Activated CD4-positive, alpha-beta T cell treated with anti-CD3 and anti-CD28 coated beads, Interleukin-2, amount 50 U/mL, for 48 hours (primary cell): ENCODE results near the gene EML4.

Experiments
- DNase-seq, 2 experiments: peaks; one replicate each; pipeline ENCODE4 v3.0.0-alpha.2; 2020

Gene EML4

DNA sequence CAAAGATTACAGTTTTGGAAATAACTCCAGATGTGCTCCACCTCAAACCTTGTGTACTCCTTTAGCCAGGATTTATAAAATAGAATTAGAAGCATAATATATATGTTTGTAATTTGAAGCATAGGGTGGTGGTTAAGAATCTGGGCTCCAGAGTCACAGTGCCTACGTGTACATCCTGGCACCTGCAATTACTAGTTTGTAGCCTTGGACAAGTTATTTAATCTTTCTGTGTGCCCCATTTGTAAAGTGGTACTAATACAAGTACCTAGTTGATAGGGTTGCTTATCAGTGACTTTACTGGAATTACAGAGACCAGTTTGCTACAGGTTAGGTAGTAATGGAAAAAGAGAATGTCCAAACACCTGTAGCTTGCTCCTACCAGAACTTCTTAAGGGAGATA, 28.6 kb downstream of the EML4 start:
- no peak for DNase-seq

DNA sequence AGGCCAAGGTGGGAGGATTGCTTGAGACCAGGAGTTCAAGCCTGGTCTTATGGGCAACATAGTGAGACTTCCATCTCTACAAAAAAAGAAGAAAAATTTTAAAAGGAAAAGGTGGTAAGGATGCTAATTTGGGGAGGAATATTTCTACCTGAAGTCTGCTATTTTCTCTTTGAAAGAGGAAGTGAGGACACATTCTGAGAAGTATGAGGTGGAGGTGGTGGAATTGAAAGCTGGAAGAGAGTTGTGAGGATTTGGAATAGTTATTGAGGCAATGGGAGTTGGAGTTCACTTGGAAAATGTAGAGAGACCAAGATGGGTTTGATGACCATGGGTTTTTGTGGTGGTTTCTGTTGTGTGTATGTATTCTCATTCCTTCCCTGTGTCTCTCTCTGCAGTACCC, 29.3 kb downstream of the EML4 start:
- no peak for DNase-seq

DNA sequence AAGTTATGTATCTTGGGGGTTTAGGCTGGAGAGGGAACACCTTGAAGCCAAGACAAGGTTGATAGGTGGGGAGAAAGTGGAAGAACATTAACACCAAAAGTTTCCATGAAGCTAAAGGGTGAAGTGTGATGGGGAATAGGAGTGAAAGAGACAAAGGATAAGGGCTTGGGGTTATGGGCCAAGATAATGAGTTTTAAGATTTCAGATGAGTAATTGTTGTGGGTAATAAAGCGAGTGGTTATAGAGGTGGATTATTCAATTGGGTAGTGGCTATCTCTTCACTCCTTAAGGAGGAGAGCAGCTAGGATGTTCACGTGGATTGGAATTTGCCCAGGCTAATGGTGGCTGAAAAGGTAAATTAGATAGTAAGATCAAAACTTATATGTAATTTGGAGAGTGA, 29.8 kb downstream of the EML4 start:
- DNase-seq, result no peak

DNA sequence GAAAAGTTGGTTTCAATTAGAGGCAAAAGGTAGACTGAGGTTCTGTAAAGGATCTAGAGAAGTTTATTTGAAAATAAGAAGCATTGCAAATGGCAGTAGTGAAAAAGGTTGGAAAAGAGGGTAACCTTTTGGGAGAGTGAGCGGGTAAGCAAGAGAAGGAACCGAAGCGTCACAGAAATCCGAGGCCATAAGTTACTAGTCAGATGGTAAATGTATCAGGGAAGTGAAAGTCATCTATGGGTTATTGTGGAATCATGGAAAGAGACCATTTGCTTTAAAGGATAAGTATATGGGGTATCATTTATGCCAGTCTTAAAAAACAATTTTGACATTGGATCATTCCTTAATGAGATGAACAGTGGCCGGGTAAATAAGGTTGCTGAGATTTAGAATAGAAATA, 30.5 kb downstream of the EML4 start:
- DNase-seq, result no peak

DNA sequence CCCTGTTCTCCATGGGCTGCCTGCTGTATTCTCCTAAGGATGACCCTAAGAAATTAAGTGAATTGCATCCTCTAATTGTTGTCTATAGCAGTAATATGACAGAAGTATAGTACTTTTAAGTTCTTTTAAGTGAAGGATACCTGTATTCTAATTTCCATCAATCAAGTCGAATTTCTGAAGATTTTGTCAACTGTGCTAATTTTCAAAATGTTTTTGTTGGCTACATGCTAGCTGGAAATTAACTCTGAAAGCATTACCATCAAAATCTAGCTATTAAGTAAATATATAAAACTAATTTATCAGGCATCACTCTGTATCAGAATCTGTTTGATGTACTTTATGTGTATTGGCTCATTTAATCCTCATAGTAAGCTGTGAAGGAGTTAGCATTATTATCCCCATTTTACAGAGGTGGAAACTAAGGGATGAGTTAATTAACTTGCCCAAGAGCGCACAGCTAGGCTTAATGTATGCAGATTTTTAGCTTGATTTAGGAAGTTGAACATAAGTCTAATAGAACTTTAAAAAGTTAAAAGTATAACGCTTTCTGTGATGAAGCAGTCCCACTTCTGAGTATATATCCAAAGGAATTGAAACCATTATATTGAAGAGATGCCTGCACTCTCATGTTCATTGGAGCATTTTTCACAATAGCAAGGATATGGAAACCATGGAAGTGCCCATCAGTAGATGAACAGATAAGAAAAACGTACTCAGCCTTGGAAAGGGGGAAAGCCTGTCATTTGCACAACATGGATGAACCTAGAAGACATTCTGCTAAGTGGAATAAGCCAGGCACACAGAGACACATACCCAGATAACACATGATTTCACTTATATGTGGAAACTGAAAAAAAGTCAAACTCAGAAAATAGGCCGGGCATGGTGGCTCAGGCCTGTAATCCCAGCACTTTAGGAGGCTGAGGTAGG, 32.0 kb downstream of the EML4 start:
- DNase-seq, result no peak

DNA sequence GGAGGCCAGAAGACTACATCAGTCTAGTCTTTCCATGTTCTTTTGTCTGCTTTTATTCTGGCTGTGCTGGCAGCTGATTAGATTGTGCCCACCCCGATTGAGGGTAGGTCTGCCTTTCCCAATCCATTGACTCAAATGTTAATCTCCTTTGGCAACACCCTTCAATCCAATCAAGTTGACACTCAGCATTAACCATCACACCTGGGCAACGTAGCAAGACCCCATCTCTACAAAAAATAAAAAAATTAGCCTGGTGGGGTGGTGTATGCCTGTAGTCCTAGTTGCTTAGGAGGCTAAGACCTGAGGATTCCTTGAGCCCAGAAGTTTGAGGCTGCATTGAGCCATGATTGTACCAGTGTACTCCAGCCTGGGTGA, 33.5 kb downstream of the EML4 start:
- DNase-seq, result no peak

DNA sequence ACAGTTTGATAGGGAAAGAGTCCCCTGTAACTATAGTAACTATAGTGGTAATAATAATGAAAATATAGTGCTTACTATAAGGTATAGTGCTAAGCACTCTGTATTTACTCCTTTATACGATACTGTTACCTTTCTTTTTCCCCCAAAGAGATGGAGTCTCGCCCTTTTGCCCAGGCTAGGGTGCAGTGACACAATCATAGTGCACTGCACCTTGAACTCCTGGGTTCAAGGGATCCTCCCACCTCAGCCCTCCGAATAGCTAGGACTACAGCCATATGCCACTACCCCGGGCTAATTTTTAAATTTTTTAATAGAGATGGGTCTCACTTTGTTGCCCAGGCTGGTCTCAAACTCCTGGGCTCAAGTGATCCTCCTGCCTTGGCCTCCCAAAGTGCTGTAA, 34.6 kb downstream of the EML4 start:
- no peak for DNase-seq

DNA sequence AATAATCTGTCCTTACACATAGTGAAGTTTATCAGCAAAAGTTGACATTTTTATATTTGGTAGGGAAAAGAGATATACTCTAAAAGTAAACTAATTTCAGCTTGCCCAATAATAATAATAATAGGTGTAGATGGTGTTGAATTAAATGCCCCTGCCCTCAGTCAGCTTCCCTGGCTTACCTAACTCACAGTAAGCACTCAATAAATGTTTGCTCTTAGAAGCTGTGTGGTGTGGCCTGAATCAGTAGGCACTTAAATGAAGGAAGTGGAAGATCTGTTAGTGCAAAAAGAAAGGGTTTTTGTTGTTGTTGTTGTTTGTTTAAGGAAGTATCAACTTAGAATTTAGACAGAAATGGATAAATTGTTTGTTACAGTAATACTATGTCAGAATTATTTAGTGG, 36.2 kb downstream of the EML4 start:
- no peak for DNase-seq

DNA sequence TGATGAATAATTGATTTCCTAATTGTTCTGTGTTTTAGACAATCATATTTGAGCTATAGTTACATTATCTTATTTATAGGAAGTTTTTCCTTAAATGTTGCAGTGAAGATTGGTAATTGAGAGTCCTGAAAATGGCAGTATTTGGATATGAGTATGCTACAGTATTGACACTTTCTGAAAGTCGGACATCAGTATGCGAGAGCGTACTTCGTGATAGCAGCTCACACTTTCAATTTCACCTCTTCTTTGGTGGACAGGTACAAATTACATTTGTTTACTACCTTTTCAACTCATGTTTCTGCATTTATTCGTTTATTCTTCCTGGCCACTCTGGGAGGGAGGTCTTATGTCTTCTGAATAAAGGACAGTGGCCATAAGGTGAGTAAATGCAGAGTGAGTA, 38.7 kb downstream of the EML4 start:
- no peak for DNase-seq

DNA sequence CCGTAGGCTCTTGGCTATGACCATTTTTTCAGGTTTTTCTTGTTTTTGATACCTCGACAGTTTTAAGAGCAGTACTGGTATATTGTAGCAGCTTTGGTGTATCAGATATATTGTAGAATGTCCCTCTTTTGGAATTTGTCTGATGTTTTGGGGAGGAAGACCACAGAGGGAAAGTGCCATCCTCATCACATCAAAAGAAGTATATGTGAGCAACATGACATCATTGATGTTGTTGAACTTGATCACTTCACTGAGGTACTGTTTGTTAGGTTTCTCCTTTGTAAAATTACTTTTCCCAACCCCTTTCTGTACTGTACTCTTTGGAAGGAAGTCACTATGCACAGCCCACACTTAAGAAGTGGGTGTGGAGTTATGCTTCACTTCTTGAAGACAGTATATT, 41.0 kb downstream of the EML4 start:
- DNase-seq, result no peak

DNA sequence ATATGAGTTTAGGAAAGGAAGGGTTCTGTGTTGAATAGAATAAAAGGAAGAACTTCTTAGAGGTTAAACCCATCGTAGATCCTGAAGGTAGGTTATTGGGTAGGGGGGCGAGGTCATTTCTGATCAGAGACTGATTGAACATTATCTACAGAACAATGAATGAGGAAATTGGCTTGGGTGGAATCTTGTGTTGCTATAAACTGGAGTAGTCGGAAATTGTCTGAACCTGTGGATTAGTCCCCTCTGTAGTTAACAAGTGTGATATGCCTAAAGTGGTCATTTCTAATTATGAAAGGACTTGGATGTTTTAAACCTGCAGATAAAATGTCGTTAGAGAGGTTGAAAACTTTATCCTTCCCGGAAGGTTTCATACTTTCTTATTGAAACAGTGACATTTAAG, 42.1 kb downstream of the EML4 start:
- no peak for DNase-seq

DNA sequence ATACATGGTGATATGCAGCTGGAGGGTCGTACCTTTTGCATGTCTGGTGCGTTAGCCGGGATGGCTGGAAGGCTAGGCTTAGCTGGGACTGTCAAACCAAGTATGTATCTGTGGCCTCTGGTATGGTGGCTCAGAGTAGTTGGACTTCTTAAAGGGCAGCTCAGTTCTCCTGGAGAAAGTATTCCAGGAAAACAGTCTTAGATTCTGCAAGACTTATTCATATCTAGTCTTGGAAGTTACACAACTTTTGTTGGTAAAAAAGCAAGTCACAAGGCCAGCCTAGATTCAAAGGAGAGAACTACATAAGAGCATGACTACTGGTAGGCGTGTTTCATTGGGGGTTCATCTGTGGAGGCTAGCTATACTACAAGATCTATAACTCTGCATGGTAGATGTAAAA, 45.5 kb downstream of the EML4 start:
- no peak for DNase-seq

DNA sequence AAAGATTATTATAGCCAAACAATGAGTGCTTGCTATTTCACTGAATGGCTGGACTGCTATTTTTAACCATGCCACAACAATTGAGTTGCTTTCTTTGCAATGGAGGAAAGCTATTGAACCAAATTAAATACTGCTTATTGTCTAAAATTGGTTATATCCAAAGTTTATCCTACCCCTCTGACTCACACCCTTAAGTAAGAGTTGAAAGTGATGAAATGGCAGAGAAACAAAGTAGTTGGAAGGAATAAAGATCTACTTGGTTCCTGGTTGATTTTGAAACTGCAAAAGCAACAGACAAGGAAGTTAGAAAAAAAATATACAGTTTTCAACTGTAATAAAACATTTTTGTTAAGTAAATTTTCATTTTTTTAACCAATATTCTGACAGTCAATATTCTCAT, 47.5 kb downstream of the EML4 start:
- DNase-seq, result no peak

DNA sequence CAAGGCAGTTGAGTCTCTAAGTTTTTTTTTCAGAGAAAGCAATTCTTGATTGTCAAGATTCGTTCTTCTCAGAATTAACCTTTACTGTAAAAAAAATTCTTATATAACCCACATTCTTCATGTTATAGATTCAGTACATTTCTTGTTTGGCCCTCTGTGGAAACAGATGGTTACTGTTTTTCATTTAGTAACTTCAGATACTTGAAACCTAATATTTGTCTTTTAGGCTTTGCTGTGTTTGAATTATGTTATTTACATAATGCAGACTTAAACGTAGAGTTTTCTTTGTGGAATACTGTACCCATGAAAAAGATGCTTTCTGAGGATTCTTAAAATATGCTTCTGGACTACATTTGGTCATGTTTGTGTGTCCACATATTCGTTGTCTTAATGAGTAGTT, 48.2 kb downstream of the EML4 start:
- DNase-seq, result no peak

DNA sequence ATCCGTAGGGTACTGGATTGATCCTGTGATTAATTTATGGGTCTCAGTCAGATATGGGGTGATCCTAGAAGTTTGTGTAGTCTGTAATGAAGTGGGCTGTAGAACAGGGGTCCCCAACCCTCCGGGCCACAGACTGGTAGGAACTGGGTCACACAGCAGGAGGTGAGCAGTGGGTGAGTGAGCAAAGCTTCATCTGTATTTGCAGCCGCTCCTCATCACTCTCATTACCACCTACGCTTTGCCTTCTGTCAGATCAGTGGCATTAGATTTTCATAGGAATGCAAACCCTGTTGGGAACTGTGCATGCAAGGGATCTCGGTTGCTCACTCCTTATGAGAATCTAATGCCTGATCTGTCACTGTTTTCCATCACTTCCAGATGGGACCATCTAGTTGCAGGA, 48.8 kb downstream of the EML4 start:
- DNase-seq, result no peak

DNA sequence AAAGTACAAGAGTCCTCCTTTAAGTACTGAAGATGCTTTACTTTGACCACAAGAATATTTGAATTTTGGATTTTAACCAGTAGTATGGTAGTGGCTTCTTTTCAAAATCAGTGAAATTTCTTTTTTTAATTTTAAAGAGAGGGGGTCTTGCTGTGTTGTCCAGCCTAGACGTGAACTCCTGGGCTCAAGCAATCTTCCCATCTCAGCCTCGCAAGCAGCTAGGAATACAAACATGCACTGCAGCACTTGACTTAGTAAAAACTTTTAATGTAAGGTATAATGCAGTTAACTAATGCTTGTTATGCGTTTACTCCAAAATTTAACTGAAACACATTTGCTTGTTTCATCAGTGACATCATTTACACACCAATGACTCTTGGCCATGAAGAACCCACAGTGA, 49.6 kb downstream of the EML4 start:
- no peak for DNase-seq

DNA sequence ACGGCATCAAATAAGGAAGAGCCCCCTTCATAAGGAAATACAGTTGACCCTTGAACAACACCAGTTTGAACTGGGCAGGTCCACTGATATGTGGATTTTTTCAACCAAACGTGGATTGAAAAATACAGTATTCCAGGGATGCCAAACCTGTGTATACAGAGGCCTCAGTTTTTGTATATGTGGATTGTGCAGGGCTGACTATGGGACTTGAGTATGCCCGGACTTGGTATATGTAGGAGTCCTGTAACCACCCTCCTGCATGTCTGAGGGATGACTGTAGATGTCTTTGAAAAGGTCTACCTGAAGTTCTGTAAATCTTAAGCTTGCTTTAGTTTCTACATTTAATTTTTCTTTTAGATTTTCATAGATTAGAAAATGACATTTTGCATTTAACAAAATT, 50.0 kb downstream of the EML4 start:
- DNase-seq, result no peak

DNA sequence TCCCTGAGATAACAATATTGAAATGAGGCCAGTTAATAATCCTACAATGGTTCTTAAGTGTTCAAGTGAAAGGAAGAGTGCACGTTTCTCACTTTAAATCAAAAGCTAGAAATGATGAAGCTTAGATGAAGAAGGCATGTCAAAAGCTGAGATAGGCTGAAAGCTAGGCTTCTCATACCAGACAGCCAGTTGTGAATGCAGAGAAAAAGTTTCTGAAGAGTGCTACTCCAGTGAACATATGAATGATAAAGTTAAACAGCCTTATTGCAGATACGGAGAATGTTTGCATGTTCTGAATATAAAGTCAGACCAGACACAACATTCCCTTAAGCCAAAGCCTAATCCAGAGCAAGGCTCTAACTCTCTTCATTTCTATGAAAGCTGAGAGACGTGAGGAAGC, 51.4 kb downstream of the EML4 start:
- DNase-seq, result no peak

DNA sequence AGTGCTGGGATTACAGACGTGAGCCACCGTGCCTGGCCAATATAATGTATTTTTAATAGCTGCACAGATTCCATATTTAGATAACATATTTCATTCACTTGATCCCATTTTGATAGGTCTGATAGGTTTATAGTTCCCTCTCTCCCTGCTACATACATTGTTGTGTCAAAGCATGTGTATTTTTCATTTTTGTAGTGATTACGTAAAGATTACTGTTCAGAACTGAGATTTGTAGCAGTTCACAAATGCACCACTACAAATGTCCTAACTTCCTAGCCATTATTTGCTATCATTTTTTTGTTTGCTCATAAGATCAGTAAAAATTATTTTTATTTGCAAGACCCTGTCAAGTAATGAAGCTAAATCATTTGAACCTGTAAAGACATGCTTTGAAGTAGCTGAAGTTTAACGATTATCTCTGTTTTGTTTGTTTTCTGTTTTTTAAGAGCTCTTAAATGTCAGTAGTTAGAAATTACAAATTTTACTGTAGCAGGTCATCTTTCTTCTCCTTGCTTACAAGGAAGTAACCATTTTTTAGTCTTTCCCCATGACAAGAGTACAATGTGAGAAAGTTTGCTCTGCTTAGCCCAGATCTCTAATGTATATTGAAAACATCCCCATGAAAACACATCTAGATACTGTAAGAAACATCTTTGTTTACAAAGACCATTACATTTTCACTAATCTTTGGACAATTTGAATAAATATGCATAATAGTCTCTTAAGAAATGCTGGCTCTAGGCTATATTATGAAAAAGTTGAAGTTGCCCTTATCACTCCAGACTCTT, 54.1 kb downstream of the EML4 start:
- DNase-seq, result no peak

DNA sequence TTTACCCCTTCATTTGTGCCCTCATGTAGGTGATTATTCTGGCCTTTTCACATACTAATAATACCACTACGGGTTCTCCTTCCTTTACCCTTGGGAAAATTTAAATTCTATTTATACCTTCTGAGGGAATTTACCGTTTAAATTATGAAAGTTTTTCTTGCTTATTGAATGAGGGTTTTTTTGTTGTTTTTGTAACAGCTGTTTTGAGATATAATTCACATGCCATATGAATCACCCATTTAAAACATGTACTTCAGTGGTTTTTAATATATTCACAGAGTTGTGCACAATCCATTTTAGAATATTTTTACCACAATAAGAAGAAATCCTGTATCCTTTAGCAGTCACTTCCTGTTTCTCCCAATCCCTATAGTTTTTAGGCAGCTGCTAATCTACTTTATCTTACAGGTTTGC, 54.7 kb downstream of the EML4 start:
- DNase-seq, result no peak

DNA sequence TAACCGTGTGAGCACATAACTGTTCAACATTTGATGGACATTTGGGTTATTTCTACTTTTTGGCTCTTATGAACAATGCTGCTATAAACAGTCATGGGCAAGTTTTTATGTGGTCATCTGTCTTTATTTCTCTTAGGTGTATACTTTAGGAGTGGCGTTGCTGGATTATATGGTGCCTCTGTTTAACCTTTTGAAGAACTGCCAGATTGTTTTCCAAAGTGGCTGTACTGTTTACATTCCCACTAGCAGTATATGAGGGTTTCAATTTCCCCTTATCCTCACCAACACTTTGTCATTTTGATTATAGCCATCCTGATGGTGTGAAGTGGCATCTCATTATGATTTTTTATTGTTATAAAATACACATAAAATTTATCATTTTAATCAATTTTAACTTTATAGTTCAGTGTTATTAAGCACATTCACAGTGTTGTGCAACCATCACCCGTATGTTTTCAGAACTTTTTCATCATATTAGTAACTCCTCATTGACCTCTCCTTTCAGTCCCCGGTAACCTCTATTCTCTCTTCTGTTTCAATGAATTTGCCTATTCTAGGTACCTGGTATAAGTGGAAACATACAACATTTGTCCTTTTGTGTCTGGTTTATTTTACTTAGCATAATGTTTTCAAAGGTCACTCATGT, 55.4 kb downstream of the EML4 start:
- no peak for DNase-seq

DNA sequence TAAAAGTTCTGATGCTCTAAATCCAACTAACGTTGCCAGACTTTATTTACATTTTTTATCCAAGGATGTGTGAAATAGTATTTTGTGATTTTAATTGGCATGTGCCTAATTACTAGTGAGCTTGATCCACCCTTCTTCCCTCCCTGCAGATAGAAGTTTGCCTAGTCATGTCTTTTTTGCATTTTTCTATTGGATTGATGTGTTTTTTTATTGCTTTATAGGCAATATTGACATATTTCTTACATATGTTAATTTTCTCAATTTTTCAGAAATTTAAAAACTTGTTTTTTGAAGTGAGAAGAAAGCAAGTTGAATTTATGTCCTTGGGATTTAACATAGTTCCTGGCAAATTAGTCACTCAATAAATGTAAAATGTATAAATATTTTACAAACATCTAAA, 56.4 kb downstream of the EML4 start:
- no peak for DNase-seq

DNA sequence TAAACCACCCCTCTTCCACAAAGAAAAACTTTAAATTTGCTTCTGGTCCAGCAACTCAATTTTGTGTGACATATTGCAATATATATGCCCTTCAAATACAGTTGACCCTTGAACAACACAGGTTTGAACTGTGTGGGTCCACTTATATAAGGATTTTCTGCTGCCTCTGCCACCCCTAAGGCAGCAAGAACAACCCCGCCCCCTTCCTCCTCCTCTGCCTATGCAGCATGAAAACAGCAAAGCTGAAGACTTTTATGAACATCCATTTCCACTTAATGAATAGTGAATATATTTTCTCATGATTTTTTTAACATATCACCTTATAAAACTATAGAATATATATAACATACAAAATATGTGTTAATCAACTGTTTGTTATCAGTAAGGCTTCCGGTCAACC, 58.3 kb downstream of the EML4 start:
- no peak for DNase-seq

DNA sequence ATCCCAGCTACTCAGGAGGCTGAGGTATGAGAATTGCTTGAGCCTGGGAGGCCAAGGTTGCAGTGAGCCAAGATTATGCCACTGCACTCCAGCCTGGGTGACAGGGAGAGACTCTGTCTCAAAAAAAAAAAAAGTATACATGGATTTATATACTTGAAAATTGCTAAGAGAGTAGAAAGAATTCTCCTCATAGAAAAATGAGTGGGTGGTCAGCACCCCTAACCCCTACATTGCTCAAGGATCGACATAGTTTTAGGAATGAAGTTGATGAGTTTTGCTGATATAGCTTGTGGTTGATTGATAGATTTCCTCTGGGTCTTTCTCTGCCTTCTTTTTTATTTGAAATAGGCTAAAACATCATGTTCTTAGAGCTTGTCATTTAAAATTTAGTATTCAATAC, 58.9 kb downstream of the EML4 start:
- no peak for DNase-seq
